GM18861 (cell line): Measurements from ENCODE around the gene POR.

ENCODE experiments used
- ATAC-seq: cut with Tn5 transposase; IDR thresholded peaks from one replicate; pipeline ENCODE4 v1.9.1; 2021; ENCODE audit not compliant: unreplicated experiment

The POR gene

GRCh38 chr7:75971309-75971960 lies 56.5 kb downstream of the POR start:
- no peak for ATAC-seq

GRCh38 chr7:75971961-75972763 lies 57.2 kb downstream of the POR start:
- no peak for ATAC-seq

GRCh38 chr7:75977743-75978142 lies 62.8 kb downstream of the POR start:
- no peak for ATAC-seq

- no peak for ATAC-seq
Measured at GRCh38 chr7:75979759-75980429, 64.9 kb downstream of the POR start.

- no peak for ATAC-seq
Measured at GRCh38 chr7:75980430-75981202, 65.7 kb downstream of the POR start.

GRCh38 chr7:75981203-75981452 lies 66.2 kb downstream of the POR start:
- ATAC-seq: no peak

GRCh38 chr7:75981453-75982305 lies 66.7 kb downstream of the POR start:
- no peak for ATAC-seq

- ATAC-seq: no peak
Measured at GRCh38 chr7:75982306-75983064, 67.5 kb downstream of the POR start.

GRCh38 chr7:75983471-75984129 lies 68.6 kb downstream of the POR start:
- no peak for ATAC-seq

GRCh38 chr7:75984130-75985008 lies 69.4 kb downstream of the POR start:
- ATAC-seq: no peak

GRCh38 chr7:75985009-75985517 lies 70.1 kb downstream of the POR start:
- no peak for ATAC-seq

- ATAC-seq: no peak
Measured at GRCh38 chr7:75985518-75986146, 70.7 kb downstream of the POR start.

- ATAC-seq: no peak
Measured at GRCh38 chr7:75986147-75986781, 71.3 kb downstream of the POR start.

- ATAC-seq: no peak
Measured at GRCh38 chr7:75987026-75987804, 72.3 kb downstream of the POR start.

- no peak for ATAC-seq
Measured at GRCh38 chr7:75987805-75988567, 73.0 kb downstream of the POR start.
